Left forelimb (tissue), 1 donor: ENCODE results near the gene B3GNT3.
"Not testable (repeated sequence)": the region's sequence is repeated elsewhere in the genome, so short reads cannot be mapped to it uniquely, and the experiment has no call there.

ENCODE experiments used
- DNase-seq: peaks from one replicate; pipeline ENCODE4 v3.0.0-alpha.2; 2018; ENCODE audit warnings: low spot score

The B3GNT3 gene

DNA sequence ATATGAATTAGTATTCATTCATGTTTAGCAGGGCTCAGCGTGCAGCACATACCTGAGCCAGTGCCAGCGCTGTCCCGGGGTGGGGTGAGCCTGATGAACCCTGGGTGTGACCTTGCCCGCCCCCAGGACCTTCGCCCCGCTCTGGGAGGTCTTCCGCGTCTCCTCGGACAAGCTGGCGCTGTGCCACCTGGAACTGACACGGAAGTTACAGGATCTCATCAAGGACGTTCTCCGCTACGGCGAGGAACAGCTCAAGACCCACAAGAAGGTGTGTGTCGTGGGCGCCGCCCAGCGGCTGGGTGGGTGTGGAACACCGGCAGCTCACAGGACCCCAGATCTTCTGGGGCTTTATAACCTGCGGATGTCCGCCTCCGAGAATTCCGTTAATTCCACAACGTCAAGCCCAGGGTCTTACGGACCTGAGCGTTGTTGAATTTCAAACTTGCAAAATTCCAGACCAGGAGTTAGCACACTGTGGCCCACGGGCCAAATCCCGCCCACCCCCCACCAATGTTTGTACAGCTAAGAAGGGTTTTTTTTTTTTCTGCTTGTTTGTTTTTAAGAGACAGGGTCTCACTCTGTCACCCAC is 28.3 kb upstream of the B3GNT3 start:
- DNase-seq = no peak

DNA sequence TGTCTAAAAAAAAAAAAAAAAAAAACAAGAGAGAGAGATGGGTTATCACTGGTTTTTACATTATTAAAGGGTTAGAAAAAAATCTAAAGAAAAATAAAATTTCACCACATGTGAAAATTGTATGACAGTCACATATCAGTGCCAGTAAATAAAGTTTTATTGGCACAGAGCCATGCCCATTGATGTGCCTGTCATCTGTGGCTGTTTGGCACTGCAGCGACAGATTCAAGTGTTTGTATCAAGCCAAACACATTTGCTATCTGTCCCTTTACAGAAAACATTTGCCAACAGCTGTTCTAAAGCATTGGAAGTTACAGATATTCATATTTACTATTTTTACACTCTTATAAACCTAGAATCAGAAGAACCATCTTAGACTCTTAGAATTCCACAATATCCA is 27.4 kb upstream of the B3GNT3 start:
- DNase-seq = no peak

- no peak for DNase-seq
These were observed 24.3 kb upstream of the B3GNT3 start for GRCh38 chr19:17770613-17771012.

DNA sequence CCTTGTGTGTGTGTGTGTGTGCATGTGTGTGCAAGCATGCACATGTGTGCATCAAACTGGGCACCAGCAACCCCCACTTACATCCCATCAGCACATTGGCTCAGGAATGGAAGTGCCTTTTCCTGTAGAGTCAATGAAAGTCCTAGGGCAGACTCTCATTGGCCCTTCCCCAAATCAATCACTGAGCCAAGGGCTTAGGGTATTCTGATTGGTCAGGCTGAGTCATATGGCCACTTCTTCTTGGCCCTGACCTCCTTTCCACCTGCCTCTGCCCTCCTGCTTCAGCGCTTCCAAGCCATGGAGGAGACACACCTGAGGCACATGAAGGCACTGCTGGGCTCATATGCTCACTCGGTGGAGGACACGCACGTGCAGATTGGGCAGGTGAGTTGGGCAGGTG is 22.8 kb upstream of the B3GNT3 start:
- DNase-seq = no peak

- DNase-seq = no peak
These were observed 19.6 kb upstream of the B3GNT3 start for GRCh38 chr19:17775245-17775927.

GRCh38 chr19:17775991-17776803 is 18.7 kb upstream of the B3GNT3 start:
- DNase-seq = no peak

DNA sequence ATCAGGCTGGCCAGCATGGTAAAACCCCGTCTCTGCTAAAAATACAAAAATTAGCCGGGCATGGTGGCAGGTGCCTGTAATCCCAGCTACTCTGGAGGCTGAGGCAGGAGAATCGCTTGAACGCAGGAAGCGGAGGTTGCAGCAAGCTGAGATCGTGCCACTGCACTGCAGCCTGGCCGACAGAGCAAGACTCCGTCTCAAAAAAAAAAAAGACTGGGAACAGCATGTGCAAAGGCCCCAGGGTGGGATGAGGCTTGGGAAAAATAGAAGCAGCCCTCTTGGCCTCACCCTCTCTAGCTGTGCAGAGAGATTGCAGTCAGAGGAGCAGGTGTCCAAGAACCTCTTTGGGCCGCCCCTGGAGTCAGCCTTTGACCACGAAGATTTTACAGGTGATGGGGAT is 17.1 kb upstream of the B3GNT3 start:
- not testable (repeated sequence) for DNase-seq

- DNase-seq = no peak
These were observed 16.5 kb upstream of the B3GNT3 start for GRCh38 chr19:17778251-17778967.

- DNase-seq = no peak
These were observed 15.7 kb upstream of the B3GNT3 start for GRCh38 chr19:17778968-17779929.

GRCh38 chr19:17780781-17781180 is 14.2 kb upstream of the B3GNT3 start:
- no peak for DNase-seq

DNA sequence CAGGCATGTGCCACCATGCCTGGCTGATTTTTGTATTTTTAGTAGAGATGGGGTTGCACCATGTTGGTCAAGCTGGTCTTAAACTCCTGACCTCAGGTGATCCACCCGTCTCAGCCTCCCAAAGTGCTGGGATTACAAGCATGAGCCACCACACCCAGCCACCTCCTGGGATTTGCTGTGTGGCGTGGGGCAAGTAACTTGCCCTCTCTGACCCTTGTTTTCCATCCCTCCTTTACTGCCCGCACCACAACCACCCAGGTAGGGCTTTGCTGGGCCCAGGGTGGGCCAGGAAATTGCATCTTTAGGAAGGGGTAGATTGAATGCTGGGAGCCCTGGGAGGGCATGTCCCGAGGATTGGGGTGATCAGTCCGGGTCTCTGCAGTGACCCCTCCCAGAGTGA is 11.2 kb upstream of the B3GNT3 start:
- not testable (repeated sequence) for DNase-seq

DNA sequence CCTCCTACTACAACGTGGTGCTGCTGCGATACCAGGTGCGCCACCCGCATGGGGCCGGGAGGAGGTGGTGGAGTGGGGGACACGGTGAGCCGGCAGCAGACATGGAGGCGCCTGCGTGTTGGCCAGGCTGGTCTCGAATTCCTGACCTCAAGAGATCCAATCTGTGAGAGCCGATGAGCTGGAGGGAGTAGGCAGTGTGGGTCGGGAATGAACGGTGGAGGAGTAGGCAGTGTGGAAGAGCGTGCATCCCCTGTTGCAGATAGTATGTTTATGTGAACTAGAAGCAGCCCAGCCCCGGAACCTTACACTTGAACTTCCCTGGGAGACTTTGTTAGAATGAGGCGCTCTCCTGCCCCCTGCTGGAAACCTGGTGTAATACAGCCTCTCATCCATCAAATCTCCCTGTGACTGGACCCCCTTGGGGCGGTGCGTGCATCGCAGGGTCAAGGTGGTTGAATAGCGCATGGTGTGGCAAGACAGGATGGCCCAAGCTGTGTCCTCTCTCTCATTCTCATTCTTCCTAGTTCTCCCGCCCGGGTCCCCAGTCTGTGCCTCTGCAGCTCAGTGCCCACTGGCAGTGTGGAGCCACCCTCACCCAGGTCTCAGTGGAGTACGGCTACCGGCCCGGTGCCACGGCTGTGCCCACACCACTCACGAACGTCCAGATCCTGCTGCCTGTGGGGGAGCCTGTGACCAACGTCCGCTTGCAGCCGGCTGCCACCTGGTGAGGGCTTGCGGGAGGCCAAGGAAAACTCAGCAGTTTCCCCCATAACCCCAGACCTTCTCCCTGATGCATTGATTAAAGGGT is 10.5 kb upstream of the B3GNT3 start:
- DNase-seq = peak; percentile 79

DNA sequence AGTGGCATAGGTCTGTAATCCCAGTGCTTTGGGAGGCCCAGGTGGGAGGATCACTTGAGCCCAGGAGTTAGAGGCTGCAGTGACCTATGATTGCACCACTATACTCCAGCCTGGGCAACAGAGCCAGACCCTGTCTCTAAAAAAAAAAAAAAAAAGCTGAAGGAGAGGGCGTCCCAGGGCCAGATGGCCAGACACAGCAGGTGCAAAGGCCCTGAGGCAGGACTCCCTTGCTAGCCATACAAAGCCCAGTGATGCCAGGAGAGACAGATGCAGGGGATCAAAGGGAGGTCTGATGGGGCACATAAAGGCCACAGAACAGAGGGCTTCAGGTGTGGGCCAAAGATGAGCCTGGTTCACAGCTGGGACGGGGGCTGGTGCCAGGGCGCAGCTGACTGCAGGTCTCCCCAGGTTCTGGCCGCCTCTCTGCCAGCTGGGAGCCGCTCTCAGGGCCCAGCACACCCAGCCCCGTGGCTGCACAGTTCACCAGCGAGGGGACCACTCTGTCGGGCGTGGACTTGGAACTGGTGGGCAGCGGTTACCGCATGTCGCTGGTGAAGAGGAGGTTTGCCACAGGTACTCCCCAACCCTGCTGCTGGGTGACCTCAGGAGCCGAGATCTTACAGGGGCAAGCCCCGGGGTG is 7.5 kb upstream of the B3GNT3 start:
- no peak for DNase-seq

- DNase-seq = no peak
These were observed 6.3 kb upstream of the B3GNT3 start for GRCh38 chr19:17788632-17789031.

DNA sequence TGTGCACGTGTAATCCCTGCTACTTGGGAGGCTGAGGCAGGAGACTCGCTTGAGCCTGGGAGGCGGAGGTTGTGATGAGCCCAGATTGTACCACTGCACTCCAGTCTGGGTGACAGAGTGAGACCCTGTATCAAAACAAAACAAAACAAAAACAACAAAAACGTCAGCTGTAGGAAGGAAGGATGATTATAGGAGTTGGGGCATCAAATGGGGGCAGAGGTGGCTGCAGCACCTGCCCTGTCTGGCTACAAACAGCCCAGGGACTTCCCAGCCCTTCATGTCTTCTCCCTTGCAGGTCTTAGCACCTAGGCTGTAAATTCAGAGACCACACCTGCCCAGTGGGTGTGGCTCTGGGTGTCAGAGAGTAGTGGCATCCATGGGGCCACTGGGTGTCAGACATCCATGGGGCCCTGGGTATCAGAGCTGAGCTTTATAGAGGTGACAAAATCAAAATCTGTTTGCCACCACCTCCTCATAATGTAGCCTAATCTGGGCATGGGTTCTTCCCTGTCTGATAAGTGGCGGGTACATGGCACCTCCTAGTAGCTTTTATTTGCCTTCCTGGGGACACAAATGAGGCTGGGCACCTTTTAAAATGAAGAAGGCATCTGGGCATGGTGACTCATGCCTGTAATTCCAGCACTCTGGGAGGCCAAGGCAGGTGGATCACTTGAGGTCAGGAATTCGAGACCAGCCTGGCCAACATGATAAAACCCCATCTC is 4.7 kb upstream of the B3GNT3 start:
- no peak for DNase-seq

DNA sequence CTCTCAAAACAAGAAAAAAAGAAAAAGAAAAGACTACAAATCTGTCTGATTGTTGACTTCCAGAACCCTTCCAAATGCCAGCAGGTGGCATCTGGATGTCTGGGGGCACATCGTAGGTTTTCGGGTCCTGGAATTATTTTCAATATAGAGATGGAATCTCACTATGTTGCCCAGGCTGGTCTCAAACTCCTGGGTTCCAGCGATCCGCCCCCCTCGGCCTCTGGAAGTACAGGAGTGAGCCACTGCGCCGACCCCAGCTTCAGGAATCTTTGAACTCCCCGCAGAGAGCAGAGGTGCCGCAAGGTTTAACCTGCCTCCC is 567 bp upstream of the B3GNT3 start:
- no peak for DNase-seq

DNA sequence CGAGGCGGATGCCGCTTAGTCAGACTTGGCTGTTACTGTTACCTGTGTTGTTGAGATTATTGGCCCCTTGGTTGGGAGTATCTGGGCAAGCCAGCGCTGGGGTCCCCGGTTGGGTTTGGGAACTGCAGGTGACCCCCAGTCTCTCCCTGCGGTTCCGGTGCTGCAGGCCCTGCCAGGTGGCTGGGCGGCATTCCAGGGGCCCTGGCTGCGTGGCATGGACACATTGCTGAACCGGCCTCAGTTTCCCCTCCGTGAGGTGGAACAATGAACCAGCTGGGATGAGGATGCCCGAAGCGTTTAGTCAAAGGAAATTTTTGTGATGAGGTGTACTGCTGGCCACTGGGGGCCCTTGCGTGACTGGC is 538 bp downstream of the B3GNT3 start:
- DNase-seq = no peak

- no peak for DNase-seq
These were observed 1.3 kb downstream of the B3GNT3 start for GRCh38 chr19:17796013-17796837.
